Stimulated activated CD4-positive, alpha-beta T cell treated with anti-CD3 and anti-CD28 coated beads, Interleukin-4, amount 100 ng/mL, for 4 hours (primary cell): Measurements from ENCODE around the gene TCF23.
"Not testable (repeated sequence)": the region's sequence is repeated elsewhere in the genome, so short reads cannot be mapped to it uniquely, and the experiment has no call there.

Experiments
- DNase-seq, 2 experiments: peaks; one replicate each; pipeline ENCODE4 v3.0.0-alpha.2; 2020

TCF23 gene

DNA sequence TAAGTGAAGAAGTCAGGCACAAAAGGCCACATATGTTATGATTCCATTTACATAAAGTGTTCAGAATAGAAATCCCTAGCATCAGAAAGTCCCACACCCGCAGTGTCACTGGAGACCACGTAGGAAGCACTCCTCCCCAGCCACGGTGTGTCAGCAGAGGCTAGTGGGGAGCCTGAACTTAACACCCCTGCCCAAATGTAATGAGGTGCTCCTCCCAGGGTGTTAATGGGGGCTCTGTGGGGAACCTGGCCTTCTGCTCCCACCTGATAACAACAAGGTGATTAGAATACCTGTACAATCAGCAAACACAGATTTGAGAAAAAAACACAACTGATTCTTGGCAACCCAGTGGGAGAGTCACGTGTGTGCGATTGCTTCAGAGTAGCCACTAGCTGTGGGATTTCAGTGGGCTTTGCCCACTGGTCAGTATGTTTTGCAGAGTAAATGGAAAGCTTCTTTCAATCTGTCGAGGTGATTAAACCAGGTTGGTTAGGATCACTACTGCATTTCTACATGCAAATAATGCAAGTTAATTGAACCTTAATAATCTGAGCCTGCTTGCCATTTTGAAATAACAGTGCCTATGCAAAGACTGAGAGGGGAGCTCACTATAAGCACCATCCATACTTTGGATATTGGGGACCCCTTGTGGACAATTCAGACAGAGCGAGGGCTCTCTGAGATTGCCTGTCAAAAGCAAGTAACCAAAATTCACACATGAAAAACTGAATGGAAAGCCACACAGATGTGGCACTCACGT is 42.4 kb downstream of the TCF23 start:
- DNase-seq: peak in 1 of 2 experiments; percentile 25

DNA sequence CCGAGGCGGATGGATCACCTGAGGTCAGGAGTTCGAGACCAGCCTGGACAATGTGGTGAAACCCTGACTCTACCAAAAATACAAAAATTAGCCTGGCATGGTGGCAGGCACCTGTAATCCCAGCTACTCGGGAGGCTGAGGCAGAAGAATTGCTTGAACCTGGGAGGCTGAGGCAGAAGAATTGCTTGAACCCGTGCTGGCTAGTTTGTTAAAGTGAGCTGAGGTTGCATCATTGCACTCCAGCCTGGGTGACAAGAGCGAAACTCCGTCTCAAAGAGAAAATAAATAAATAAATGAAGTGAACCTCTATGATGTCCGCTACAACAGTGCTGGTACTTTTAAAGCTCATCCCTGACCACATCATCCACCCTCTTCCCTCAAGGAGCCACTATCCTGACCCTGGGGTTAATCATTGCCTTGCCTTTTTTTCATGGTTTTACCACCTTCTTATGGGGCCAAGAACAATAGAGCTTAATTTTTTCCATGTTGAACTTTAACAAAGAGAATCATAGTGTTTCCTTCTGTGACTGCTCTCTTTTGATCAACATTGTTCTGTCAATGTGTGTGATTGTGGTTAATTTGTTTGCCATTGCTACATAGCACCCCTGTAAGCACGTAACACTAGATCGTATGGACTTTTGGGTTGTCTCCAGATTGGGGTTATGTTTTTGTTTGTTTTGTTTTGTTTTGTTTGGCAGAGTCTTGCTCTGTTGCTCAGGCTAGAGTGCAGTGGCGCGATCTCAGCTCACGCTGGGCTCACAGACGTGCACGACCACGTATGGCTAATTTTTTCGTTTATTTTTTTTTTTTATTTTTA is 45.9 kb downstream of the TCF23 start:
- DNase-seq: no peak

DNA sequence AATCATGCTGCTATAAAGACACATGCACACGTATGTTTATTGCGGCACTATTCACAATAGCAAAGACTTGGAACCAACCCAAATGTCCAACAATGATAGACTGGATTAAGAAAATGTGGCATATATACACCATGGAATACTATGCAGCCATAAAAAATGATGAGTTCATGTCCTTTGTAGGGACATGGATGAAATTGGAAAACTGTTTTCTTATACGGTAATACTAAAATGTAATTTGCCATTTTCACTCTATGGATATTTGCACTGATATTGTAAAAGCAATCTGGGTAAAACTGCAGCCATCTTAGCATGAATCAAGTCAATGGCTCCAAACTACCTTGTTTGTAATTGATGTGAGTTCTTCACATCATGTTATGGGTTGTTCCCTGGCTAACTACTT is 47.0 kb downstream of the TCF23 start:
- DNase-seq: not testable (repeated sequence)

DNA sequence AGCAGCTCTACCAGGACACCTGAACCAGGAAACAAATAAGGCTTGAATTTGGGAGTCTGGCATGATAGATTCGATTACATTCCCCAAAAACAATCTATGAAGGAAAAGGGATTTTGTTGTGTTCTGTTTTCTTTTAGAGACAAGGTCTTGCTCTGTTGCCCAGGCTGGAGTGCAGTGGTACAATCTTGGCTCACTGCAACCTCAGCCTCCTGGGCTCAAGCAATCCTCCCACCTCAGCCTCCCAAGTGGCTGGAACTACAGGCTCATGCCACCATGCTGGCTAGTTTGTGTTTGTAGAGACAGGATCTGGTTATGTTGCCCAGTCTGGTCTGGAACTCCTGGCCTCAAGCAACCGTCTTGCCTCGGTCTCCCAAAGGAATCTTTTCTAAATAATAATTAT is 49.3 kb downstream of the TCF23 start:
- DNase-seq: not testable (repeated sequence)

DNA sequence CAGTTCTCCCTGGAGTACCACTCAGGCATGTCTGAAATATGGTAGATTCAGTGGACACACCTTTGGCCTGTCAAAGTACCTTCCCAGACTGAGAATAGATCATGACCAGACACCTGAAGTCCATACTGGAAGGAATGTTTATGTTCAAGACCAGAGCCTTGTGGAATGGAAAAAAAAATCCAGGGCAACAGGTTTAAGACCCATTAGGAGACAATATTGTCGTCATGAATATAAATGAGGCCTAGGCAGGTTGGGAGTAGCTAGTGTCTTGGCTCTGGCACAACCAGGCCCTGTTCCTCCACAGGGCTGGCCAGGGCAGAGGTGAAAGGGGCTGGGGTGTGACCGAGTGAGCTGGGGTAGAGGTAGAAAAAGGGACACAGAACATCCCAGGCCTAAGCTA is 49.8 kb downstream of the TCF23 start:
- no peak for DNase-seq

DNA sequence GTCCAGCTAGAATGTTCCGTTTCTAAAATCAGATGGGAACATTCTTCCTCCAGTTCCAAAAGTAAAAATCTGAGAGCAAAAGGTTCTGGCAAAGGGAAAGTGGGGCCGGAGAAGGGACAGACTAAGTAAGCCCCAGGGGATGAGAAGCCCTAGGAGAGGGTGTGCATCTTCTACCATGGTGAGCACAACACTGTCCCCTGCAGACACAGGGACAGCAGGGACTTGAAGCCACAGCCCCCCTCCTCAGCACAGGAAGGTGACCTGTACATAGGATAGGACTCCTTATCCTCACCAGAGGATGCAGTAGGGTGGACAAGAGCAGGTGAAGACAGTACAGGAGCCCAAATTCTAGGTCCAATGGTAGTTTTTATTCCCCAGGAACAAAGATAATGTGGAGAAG is 50.4 kb downstream of the TCF23 start:
- no peak for DNase-seq

DNA sequence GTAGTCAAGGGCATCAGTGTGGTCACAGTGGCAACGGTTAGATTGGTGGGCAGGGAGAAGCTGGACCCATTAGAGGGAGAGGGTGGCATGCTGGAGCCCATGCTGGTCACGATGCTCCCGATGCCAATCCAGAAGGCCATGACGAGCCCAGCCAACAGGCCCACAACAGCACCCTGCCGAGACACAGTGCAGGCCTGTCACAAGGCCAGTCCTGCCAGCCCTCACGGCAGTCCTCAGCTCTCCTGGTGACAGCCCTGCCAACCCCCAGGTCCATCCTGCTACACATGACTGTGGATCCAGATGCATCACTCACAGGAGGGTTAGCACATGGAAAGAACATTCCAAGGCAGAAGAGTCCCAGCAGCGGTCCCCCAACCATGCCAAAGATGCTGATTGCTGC is 52.9 kb downstream of the TCF23 start:
- DNase-seq: no peak

DNA sequence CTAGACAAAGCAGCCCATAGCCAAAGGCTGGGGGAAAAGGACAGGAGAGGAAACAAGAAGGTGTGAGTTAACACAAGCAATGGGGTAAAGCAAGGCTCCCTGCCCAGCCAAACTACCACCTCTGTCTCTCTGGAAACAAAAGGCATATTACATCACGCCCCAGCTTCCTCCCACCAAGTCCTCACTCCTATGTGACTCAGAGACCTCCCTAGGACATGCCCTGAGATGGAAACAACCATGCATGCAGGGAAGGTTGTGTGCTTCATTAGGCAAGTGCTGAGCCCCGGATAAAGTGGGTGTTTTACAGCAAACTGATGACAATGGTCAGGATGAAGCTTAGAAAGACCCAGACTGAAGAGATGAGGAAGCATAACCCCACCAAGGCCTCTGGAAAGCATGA is 54.0 kb downstream of the TCF23 start:
- no peak for DNase-seq

DNA sequence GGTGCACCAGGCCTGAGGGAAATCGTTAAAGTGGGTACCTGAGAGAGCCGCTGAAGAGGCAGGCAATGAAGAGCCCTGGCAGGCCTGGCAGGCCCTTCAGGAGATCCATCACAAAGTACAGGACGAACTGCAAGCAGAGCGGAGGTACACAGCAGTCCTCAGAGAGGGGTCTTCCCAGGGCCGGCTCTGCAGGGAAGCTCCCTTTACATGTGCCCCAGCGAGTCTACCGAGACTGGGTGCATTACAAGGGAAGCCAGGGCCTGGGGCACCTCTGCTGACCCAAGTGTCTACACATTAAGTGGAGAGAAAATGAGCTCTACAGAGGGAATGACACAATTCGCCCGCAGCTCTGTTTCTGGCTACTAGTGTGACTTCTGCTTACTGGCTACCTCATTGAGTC is 54.9 kb downstream of the TCF23 start:
- no peak for DNase-seq

DNA sequence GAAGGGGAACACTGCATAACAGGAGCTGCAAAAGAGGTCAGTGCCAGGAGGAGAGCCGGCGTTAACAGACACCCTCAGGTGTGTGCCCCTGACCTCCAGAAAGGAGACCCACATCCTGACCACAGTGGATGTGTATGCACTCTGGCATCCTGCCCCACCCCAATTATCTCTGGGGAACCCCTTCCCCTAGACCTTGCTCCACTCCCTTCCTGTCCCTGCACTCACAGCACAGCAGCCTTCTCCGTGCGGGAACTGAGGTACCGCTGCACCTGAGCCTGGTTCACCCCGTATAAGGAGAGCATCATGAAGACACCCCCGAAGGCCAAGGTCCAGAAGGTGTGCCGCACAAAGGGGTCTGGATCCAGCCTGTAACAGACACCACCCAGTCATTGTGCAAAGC is 55.8 kb downstream of the TCF23 start:
- no peak for DNase-seq

DNA sequence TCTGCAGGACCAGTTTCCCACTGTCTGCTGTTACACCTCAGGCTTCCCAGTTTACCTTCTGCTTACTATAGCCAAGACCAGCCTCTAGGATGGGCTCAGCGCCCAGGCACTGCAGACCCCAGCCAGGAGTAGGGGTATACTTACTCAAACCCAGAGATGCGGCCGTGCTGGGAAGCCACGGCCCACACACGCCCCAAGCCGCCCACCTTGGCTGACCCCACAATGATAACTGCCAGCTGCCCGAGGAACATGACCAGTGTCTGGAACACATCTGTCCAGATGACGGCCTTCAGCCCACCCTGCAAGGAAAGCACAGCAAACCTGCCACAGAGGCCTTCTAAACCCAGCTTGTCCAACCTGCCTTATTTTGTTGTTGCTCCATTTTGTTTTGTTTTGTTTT is 56.4 kb downstream of the TCF23 start:
- no peak for DNase-seq

DNA sequence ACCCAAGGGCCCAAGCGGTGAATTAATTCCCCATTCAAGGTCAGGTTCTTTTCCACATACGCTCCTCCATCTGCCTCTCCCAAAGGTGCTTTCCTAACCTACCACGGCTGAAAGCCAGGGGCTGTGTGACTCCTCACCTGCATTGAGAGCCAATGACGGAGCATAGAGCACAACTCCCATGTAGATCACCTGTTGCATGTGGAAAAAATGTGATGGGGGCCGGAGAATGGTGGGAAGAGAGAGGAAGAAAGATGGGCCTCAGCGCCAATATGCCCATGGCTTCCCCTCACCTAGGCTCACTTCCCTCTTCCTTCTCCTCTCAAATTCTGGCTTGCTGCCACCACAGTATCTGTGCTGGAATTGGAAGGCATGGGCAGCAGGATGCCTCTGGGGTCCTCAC is 57.5 kb downstream of the TCF23 start:
- no peak for DNase-seq
